ENCODE results near the gene DGCR8. TPM values are rescaled to one million over a fixed set of nuclear protein-coding genes. Genes with fewer than 3 reads are reported as not detected.

DGCR8 gene
- total RNA-seq, 2 donors from 2014 or later: 23.7 to 47.3 TPM

- Histone ChIP-seq H3K27me3 (replicated peaks; ENCODE audit: insufficient read depth) (no peaks in the 10 kb centered on the region), H3K36me3 (peaks cover 7% of the 10 kb centered on the region), H3K27ac (no peak overlapping the region), H3K4me3 (no peak overlapping the region), H3K9me3 (no peaks in the 10 kb centered on the region), H3K4me1 (ENCODE audit: control insufficient read depth in 1 of 2, low read depth in 2 of 2) (no peaks in the 10 kb centered on the region)
- DNase-seq (ENCODE audit: low spot score) (no peak), ATAC-seq (ENCODE audit: insufficient number of reproducible peaks, low FRiP score, low read depth) (no peak)
- TF ChIP-seq, protein P1, sequence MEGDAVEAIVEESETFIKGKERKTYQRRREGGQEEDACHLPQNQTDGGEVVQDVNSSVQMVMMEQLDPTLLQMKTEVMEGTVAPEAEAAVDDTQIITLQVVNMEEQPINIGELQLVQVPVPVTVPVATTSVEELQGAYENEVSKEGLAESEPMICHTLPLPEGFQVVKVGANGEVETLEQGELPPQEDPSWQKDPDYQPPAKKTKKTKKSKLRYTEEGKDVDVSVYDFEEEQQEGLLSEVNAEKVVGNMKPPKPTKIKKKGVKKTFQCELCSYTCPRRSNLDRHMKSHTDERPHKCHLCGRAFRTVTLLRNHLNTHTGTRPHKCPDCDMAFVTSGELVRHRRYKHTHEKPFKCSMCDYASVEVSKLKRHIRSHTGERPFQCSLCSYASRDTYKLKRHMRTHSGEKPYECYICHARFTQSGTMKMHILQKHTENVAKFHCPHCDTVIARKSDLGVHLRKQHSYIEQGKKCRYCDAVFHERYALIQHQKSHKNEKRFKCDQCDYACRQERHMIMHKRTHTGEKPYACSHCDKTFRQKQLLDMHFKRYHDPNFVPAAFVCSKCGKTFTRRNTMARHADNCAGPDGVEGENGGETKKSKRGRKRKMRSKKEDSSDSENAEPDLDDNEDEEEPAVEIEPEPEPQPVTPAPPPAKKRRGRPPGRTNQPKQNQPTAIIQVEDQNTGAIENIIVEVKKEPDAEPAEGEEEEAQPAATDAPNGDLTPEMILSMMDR (IDR thresholded peaks at IDR 0.05): no peak
These were observed 10.6 kb upstream of the DGCR8 start for GRCh38 chr22:20069331-20070042.

GRCh38 chr22:20071524-20071972 lies 8.5 kb upstream of the DGCR8 start:
- TF ChIP-seq, protein P1 (IDR thresholded peaks at IDR 0.05): no peak
- no peaks in the 10 kb centered on the region for H3K9me3 ChIP-seq
- no peaks in the 10 kb centered on the region for H3K4me1 ChIP-seq (ENCODE audit: control insufficient read depth in 1 of 2, low read depth in 2 of 2)
- no peaks in the 10 kb centered on the region for H3K27me3 ChIP-seq (replicated peaks; ENCODE audit: insufficient read depth)
- ATAC-seq (ENCODE audit: insufficient number of reproducible peaks, low FRiP score, low read depth) (no peak), DNase-seq (ENCODE audit: low spot score) (no peak)
- H3K36me3 ChIP-seq: no peaks in the 10 kb centered on the region
- no peak overlapping the region for H3K27ac ChIP-seq
- H3K4me3 ChIP-seq: no peak overlapping the region

DNA sequence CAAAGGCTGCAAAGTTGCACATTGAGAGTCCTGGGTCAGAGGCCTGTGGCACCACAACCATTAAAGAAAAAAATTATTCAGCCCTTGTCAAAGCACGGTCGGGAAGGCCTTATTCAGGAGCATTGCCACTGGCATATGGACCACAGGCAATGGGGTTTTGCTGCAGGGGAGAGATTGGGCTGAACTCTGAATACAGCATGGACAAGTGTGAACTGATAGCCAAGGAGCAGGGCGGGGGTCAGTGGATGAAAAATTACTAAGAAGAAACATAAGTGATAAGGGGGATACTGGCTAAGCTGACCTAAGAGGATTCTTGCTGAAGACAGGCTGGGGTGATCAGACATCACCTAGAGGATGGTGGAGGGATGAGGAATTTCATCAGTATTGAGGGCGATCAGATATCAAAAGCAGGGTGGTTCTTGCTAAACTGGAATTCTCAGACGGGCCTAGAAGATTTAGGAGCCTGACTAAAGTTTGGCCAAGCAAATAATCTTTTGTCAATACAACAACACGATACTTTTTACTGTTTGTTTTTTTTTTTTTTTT lies 3.3 kb upstream of the DGCR8 start:
- TF ChIP-seq, protein P1 (IDR thresholded peaks at IDR 0.05): no peak
- H3K27me3 ChIP-seq (replicated peaks; ENCODE audit: insufficient read depth): no peaks in the 10 kb centered on the region
- no peak for ATAC-seq (ENCODE audit: insufficient number of reproducible peaks, low FRiP score, low read depth)
- DNase-seq (ENCODE audit: low spot score): no peak
- H3K36me3 ChIP-seq: no peaks in the 10 kb centered on the region
- no peaks in the 10 kb centered on the region for H3K9me3 ChIP-seq
- H3K27ac ChIP-seq: no peak overlapping the region
- H3K4me3 ChIP-seq: no peak overlapping the region
- H3K4me1 ChIP-seq (ENCODE audit: control insufficient read depth in 1 of 2, low read depth in 2 of 2): peaks cover 7 to 10% of the 10 kb centered on the region in 2 donors

- Histone ChIP-seq H3K9me3 (no peaks in the 10 kb centered on the region), H3K36me3 (no peaks in the 10 kb centered on the region), H3K4me3 (peak overlapping the region; percentile 91), H3K4me1 (ENCODE audit: control insufficient read depth in 1 of 2, low read depth in 2 of 2) (peaks cover 26 to 46% of the 10 kb centered on the region in 2 donors), H3K27me3 (replicated peaks; ENCODE audit: insufficient read depth) (no peaks in the 10 kb centered on the region), H3K27ac (peak overlapping the region; percentile 87 to 89)
- ATAC-seq (ENCODE audit: insufficient number of reproducible peaks, low FRiP score, low read depth): peak; percentile 44
- peak; percentile 11 for DNase-seq (ENCODE audit: low spot score)
- TF ChIP-seq, protein P1 (IDR thresholded peaks at IDR 0.05): no peak
These were observed 369 bp downstream of the DGCR8 start for GRCh38 chr22:20080445-20080775.

GRCh38 chr22:20080776-20081654 lies 974 bp downstream of the DGCR8 start:
- DNase-seq (ENCODE audit: low spot score) (no peak), ATAC-seq (ENCODE audit: insufficient number of reproducible peaks, low FRiP score, low read depth) (no peak)
- peaks cover 2% of the 10 kb centered on the region for H3K36me3 ChIP-seq
- H3K27me3 ChIP-seq (replicated peaks; ENCODE audit: insufficient read depth): no peaks in the 10 kb centered on the region
- peak overlapping the region; percentile 91 for H3K4me3 ChIP-seq
- H3K9me3 ChIP-seq: no peaks in the 10 kb centered on the region
- peak overlapping the region; percentile 87 to 89 for H3K27ac ChIP-seq
- H3K4me1 ChIP-seq (ENCODE audit: control insufficient read depth in 1 of 2, low read depth in 2 of 2): peaks cover 26 to 46% of the 10 kb centered on the region in 2 donors
- TF ChIP-seq, protein P1 (IDR thresholded peaks at IDR 0.05): no peak

Measured in thoracic aorta (tissue), 2 donors.